Measurements from ENCODE around the gene MAP3K14. TPM values are rescaled to one million over a fixed set of nuclear protein-coding genes. Genes with fewer than 3 reads are reported as not detected.

The MAP3K14 gene
- total and polyA plus RNA-seq, 2 of the 4 experiments (the other 2 are of a cell fraction), result 4.1 to 21.7 TPM

DNA sequence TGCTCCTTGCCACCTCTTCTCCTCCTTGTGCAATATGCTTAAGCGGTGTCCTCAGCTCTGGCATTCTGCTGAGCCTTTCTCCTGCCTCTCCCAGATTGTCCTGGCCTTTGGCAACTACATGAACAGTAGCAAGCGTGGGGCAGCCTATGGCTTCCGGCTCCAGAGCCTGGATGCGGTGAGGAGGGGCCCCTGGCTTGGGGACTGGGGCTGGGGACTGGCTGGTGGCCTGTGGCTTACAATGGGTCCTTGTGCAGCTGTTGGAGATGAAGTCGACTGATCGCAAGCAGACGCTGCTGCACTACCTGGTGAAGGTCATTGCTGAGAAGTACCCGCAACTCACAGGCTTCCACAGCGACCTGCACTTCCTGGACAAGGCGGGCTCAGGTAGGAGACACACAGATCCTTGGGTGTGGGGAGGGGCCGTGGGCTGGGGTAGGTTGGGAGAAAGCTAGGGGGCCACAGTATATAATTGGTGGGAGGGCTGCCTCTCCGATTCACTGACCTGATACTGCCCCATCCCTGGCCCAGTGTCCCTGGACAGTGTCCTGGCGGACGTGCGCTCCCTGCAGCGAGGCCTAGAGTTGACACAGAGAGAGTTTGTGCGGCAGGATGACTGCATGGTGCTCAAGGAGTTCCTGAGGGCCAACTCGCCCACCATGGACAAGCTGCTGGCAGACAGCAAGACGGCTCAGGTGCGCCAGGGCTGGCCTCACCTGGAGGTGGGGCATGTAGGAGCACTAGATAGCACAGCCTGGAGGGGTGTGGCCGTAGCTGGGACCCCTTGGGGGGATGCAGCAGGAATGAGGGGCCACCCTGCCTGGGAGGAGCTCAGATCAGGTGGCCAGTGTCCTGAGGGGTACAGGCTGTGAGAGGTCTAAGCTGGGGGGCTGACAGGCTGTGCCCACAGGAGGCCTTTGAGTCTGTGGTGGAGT, 71.8 kb downstream of the MAP3K14 start:
- Histone ChIP-seq H2AK5ac (ENCODE audit: low read depth, low read length) (no peak overlapping the region), H3K9ac (ENCODE audit: low read depth, low read length) (no peak overlapping the region), H3K79me1 (ENCODE audit: low read depth in 1 of 2, low read length in 2 of 2) (peaks cover 0 to 9% of the 10 kb centered on the region in 2 experiments; a peak in 1 of 4 replicates), H3K4ac (ENCODE audit: low read depth, low read length) (no peak overlapping the region), H3K9me3 (ENCODE audit: control insufficient read depth, insufficient read depth, low read length) (no peaks in the 10 kb centered on the region), H2BK120ac (ENCODE audit: low read depth, low read length) (no peak overlapping the region), H4K20me1 (ENCODE audit: insufficient read depth, low read length) (peaks cover 5% of the 10 kb centered on the region), H3K14ac (replicated peaks; ENCODE audit: low read depth, low read length) (no peak overlapping the region), H3K18ac (ENCODE audit: low read depth, low read length) (no peak overlapping the region), H2AK9ac (replicated peaks; ENCODE audit: low read depth, low read length, poor library complexity) (no peak overlapping the region), H3K23ac (ENCODE audit: low read depth, low read length) (no peak overlapping the region), H3K56ac (ENCODE audit: extremely low read depth, insufficient read depth, low read length) (no peak overlapping the region), H2BK15ac (ENCODE audit: low read depth, low read length) (no peak overlapping the region), H3K4me1 (ENCODE audit: control insufficient read depth, insufficient read depth, low read length) (peaks cover 10% of the 10 kb centered on the region; the same call in 1 of the 2 replicates), H4K5ac (ENCODE audit: low read depth, low read length) (no peak overlapping the region), H3K4me3 (ENCODE audit: insufficient read depth, low read depth, low read length) (no peak overlapping the region), H3K27ac (ENCODE audit: insufficient read depth, low read length) (no peak overlapping the region), H4K91ac (ENCODE audit: insufficient read depth, low read depth, low read length) (no peak overlapping the region), H3K4me2 (ENCODE audit: low read depth, low read length) (no peak overlapping the region), H2BK5ac (ENCODE audit: low read depth, low read length, poor library complexity, severe bottlenecking) (no peak overlapping the region), H3K9me1 (ENCODE audit: insufficient read depth, low read length) (0 out of 2 replicates have a peak, but pooled peaks cover 2% of the 10 kb centered on the region), H2AFZ (replicated peaks; ENCODE audit: low read length, poor library complexity) (no peak overlapping the region), H4K8ac (ENCODE audit: low read depth in 2 of 2, low read length in 2 of 2) (no peak overlapping the region), H3K36me3 (ENCODE audit: control insufficient read depth, insufficient read depth, low read length) (peaks cover 9% of the 10 kb centered on the region; the same call in 1 of the 2 replicates), H3K27me3 (ENCODE audit: control insufficient read depth, insufficient read depth, low read length) (peaks cover 4% of the 10 kb centered on the region; the same call in 1 of the 2 replicates), H2BK20ac (ENCODE audit: low read depth, low read length) (no peak overlapping the region)
- WGBS, 2 experiments (ENCODE audit: extremely low coverage in 2 of 2, insufficient read length in 1 of 2), result 89% methylated on average over 7 of the region's 21 CpGs; no CpG with 5 or more reads in 1 of the 2 experiments
- intact Hi-C loops (cut with micrococcal nuclease) (no loop called here), dilution Hi-C loops (cut with HindIII; ENCODE audit: low sequenced_read_pairs, unreplicated experiment) (no loop called here), in situ Hi-C loops (cut with MboI; ENCODE audit: low sequenced_read_pairs) (no loop called here)
- ATAC-seq (ENCODE audit: low read depth), result no peak
- no peak for DNase-seq
- no TSS peak for BruUV-seq (replicated peaks)
- ChIA-PET CTCF (interaction anchor here (1.6 kb wide), 1 partner anchor 25 kb away, joined by 3 read pairs; no protein-coding TSS in a partner anchor), POLR2A (ENCODE audit: unreplicated experiment) (no interaction called here)
- no peak for TF ChIP-seq NFE2L2 (IDR thresholded peaks at IDR 0.05; ENCODE audit: low read depth, low read length)
- no peak for TF ChIP-seq CHD1 (IDR thresholded peaks at IDR 0.05; ENCODE audit: low read depth, low read length)
- no peak for TF ChIP-seq ELK1 (IDR thresholded peaks at IDR 0.05; ENCODE audit: borderline replicate concordance, low read depth, low read length)
- no peak for TF ChIP-seq POLR2A (IDR thresholded peaks at IDR 0.05; ENCODE audit: low read depth, low read length)
- no peak for TF ChIP-seq CEBPB (IDR thresholded peaks at IDR 0.05; ENCODE audit: low read depth, low read length)
- TF ChIP-seq RCOR1 (IDR thresholded peaks at IDR 0.05; ENCODE audit: insufficient replicate concordance, low read length), result no peak
- no peak for TF ChIP-seq BHLHE40 (IDR thresholded peaks at IDR 0.05; ENCODE audit: low read depth, low read length)
- no peak for TF ChIP-seq MAZ (IDR thresholded peaks at IDR 0.05; ENCODE audit: borderline replicate concordance, low read depth, low read length)
- TF ChIP-seq USF2 (IDR thresholded peaks at IDR 0.05; ENCODE audit: low read depth, low read length), result no peak
- no peak for TF ChIP-seq MXI1 (IDR thresholded peaks at IDR 0.05; ENCODE audit: borderline replicate concordance, low read depth, low read length)
- no peak for TF ChIP-seq RFX5 (IDR thresholded peaks at IDR 0.05; ENCODE audit: low read depth, low read length)
- no peak for TF ChIP-seq SMC3 (IDR thresholded peaks at IDR 0.05; ENCODE audit: low read depth, low read length)
- no peak for TF ChIP-seq RAD21 (IDR thresholded peaks at IDR 0.05; ENCODE audit: low read length)
